Measurements from ENCODE around the gene ARAP2. TPM values are rescaled to one million over a fixed set of nuclear protein-coding genes. Genes with fewer than 3 reads are reported as not detected.

Gene ARAP2
- total RNA-seq, 4 donors from 2014 or later, result 109 to 247 (median 225) TPM

GRCh38 chr4:36115312-36115711 lies 129.0 kb downstream of the ARAP2 start:
- no peaks in the 10 kb centered on the region for H3K27me3 ChIP-seq
- H3K4me3 ChIP-seq (replicated peaks in 1 of 3), result no peak overlapping the region
- intact Hi-C loops (cut with DNase I), result no loop called here
- no peaks in the 10 kb centered on the region for H3K4me1 ChIP-seq
- H3K9me3 ChIP-seq, result no peaks in the 10 kb centered on the region
- H3K36me3 ChIP-seq, result no peaks in the 10 kb centered on the region
- TF ChIP-seq POLR2A (IDR thresholded peaks at IDR 0.05) (no peak), CTCF (IDR thresholded peaks at IDR 0.05) (no peak)
- 93% methylated on average over 3 of the region's 3 CpGs for WGBS, 2 donors
- DNase-seq, result no peak
- H3K27ac ChIP-seq, result no peak overlapping the region

GRCh38 chr4:36111172-36111571 lies 133.1 kb downstream of the ARAP2 start:
- TF ChIP-seq POLR2A (IDR thresholded peaks at IDR 0.05) (no peak), CTCF (IDR thresholded peaks at IDR 0.05) (no peak)
- no peak overlapping the region for H3K4me3 ChIP-seq (replicated peaks in 1 of 3)
- H3K36me3 ChIP-seq, result no peaks in the 10 kb centered on the region
- H3K4me1 ChIP-seq, result no peaks in the 10 kb centered on the region
- H3K27ac ChIP-seq, result no peak overlapping the region
- DNase-seq, result no peak
- intact Hi-C loops (cut with DNase I), result no loop called here
- H3K9me3 ChIP-seq, result no peaks in the 10 kb centered on the region
- H3K27me3 ChIP-seq, result no peaks in the 10 kb centered on the region

- intact Hi-C loops (cut with DNase I), result no loop called here
- Histone ChIP-seq H3K9me3 (no peaks in the 10 kb centered on the region), H3K27me3 (no peaks in the 10 kb centered on the region), H3K27ac (no peak overlapping the region), H3K36me3 (peaks cover 0 to 6% of the 10 kb centered on the region in 2 donors), H3K4me3 (replicated peaks in 1 of 3) (no peak overlapping the region), H3K4me1 (no peaks in the 10 kb centered on the region)
- DNase-seq, result no peak
- 96 to 97% methylated on average over 3 of the region's 3 CpGs for WGBS, 2 donors
- TF ChIP-seq CTCF (IDR thresholded peaks at IDR 0.05) (no peak), POLR2A (IDR thresholded peaks at IDR 0.05) (no peak)
Measured at GRCh38 chr4:36099509-36099908, 144.8 kb downstream of the ARAP2 start.

- DNase-seq, result no peak
- TF ChIP-seq CTCF (IDR thresholded peaks at IDR 0.05) (no peak), POLR2A (IDR thresholded peaks at IDR 0.05) (no peak)
- intact Hi-C loops (cut with DNase I), result no loop called here
Measured at GRCh38 chr4:36094995-36095394, 149.3 kb downstream of the ARAP2 start.

GRCh38 chr4:36091997-36092396 lies 152.3 kb downstream of the ARAP2 start:
- WGBS, 2 donors, result 96% methylated on average over 9 of the region's 9 CpGs
- Histone ChIP-seq H3K27ac (no peak overlapping the region), H3K36me3 (peaks cover 0 to 7% of the 10 kb centered on the region in 2 donors), H3K9me3 (no peaks in the 10 kb centered on the region), H3K4me1 (no peaks in the 10 kb centered on the region), H3K4me3 (replicated peaks in 1 of 3) (no peak overlapping the region), H3K27me3 (no peaks in the 10 kb centered on the region)
- intact Hi-C loops (cut with DNase I), result no loop called here
- TF ChIP-seq CTCF (IDR thresholded peaks at IDR 0.05) (no peak), POLR2A (IDR thresholded peaks at IDR 0.05) (no peak)
- DNase-seq, result no peak

More at GRCh38 chr4:36094995-36095394, 149.3 kb downstream of the ARAP2 start:
- Histone ChIP-seq H3K36me3 (peaks cover 3 to 6% of the 10 kb centered on the region in 2 donors), H3K9me3 (no peaks in the 10 kb centered on the region), H3K4me3 (replicated peaks in 1 of 3) (no peak overlapping the region), H3K27me3 (no peaks in the 10 kb centered on the region), H3K27ac (no peak overlapping the region), H3K4me1 (no peaks in the 10 kb centered on the region)
- 91 to 92% methylated on average over 2 of the region's 2 CpGs for WGBS, 2 donors
